GM18519 (cell line): ENCODE data around the gene MYL2.

ENCODE experiments used
- ATAC-seq: cut with Tn5 transposase; IDR thresholded peaks from one replicate; pipeline ENCODE4 v1.9.1; 2021; ENCODE audit warnings: mild to moderate bottlenecking, moderate library complexity; ENCODE audit not compliant: unreplicated experiment, low FRiP score

MYL2 gene

DNA sequence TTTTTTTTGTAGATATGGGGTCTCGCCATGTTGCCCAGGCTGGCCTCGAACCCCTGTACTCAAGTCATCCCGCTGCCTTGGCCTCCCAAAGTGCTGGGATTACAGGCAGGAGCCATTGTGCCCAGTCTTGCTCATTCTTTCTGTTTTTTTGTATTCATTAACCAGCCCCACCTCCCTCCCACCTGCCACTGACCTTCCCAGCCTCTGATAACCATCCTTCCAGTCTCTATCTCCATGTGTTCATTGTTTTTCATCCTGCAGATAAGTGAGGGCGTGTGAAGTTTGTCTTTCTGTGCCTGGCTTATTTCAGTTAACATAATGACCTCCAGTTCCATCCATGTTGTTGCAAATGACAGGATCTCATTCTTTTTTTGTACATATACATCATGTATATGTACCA is 19.0 kb downstream of the MYL2 start:
- ATAC-seq: no peak

DNA sequence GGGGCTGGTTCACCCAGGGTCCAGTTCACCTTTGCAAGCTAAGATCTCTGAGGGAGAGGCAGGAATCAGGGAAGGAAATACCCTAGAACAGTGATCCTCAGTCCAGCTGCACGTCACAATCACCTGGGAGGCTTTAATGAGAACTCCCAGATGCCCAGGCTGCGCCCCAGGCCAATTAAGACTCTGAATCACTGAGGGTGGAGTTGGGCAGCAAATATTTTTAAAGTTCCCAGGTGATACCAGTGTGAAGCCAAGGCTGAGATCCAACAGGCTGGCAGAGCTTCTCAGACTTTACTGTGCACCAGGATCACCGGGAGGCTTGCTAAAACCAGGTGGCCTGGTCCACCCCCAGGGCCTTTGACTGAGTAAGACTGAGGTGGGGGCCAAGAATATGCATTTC is 23.8 kb downstream of the MYL2 start:
- no peak for ATAC-seq

DNA sequence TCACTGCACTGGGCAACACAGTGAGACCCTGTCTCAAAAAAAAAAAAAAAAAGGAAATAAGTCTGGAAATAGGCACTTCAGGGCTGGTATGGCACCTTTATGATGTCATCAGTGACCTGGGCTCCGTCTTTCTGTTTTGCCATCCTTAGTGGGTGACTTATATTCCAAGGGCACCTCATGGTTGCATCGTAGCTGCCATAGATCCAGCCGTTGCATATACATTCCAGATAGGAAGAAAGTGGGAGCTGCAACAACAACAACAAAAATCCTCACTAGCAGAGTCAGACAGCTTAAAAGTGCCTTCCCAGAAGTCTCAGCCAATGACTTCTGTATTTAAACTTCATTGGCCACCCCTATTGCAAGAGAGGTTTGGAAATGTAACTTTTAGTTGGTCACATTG is 26.4 kb downstream of the MYL2 start:
- ATAC-seq: no peak

DNA sequence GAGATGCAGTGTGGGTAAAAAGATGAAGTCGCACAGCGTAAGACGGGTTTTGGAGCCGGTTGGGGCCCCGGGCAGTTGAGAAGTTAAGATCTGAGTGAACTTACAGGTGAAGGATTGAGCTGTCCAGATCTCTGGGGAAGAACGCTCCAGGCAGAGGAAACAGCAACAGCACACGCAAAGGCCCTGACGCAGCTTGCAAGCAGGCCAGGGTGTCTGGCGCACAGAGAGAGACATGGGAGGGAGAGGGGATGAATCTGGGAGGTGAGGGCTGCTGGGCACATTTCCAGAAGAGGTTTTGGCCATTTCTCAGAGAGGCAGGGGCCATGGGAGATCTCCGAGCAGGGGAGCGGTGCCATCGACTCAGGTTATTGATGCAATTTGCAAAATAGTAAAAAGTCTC is 31.0 kb downstream of the MYL2 start:
- no peak for ATAC-seq

DNA sequence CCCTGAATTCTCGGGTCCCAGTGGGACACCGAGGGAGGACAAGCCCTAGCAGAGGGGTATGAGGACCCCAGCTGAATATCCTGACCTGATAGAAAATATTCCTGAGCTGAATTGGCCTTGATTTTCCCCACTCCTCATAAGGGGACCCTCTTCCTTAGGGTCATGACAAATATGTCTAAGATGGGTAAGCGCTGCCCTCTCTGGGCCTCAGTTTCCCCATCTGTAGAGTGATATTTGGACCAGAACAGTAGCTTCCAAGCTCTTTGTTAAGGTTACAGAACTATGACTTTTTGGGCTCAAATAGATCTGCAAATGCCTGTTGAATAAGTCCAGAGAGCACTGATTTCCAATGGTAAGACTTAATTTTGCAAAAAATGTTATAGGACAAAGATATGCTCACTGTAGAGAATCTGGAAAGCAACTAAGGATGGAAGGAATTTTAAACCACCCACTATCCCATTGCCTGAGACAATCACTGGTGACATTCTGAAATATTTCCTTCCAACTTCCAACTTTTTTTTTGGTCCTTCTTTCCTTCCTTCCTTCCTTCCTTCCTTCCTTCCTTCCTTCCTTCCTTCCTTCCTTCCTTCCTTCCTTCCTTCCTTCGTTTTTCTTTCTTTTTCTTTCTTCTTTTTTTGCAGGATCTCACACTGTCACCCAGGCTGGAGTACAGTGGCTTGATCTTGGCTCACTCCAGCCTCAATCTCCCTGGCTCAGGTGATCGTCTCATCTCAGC is 32.0 kb downstream of the MYL2 start:
- ATAC-seq: no peak

DNA sequence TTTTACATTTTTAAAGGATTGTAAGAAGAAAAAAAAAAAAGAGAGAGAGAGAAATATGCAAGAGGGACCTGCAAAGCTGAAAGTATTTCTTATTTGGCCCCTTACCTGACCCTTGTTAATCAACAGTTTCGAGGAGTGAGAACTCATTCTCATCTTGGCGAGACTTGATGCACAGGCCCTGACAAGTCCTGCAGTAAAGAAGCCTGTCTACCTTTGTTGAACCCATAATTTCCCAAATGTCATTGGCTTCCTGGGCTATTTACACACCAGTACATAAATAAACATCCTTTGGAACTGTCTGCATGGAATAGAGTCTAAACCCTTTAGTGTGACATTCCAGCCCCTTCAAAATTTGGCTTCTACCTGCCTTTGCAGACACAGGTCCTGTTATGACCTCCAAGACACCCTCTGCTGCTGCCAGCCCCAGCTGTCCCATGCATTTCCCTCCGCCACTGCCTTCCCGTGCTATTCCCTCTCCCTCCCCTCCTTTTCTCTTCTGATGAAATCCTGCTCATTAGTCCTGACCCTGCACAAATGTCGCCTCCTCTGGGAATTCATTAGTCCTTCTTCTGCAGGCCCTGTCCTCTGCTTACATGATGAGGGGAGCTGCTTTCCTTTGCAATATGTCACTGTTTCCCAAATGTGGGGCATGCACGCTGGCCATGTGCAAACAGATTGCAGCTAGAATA is 35.1 kb downstream of the MYL2 start:
- ATAC-seq: no peak

DNA sequence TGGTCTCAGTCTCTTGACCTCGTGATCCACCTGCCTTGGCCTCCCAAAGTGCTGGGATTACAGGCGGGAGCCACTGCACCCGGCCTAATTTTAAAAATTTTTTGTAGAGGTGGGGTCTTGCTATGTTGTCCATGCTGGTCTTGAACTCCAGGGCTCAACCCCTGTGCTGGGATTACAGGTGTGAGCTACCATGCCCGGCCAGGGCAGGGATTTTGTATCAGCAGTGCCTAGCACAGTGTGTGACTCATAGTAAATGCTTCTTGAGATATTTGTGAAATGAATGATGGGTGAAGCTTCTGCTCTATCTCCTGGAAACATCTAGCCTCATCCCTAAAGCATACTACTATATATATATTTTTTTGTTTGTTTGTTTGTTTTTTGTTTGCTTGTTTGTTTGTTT is 37.1 kb downstream of the MYL2 start:
- no peak for ATAC-seq

DNA sequence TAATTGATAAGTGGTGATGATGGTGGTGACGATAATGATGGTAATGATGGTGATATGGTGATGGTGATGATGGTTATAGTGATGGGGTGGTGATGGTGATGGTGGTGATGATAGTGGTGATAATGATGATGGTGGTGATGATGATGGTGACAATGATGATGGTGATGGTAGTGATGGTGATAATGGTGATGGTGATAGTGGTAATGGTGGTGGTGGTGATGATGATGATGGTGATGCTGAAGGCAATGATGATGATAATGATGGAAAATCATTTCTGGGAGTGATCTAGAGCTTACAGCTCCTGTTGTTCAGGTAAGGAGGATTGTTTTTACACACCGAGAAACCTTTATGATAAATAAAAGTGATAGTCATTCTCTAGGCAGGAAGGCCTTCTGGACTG is 39.7 kb downstream of the MYL2 start:
- no peak for ATAC-seq

DNA sequence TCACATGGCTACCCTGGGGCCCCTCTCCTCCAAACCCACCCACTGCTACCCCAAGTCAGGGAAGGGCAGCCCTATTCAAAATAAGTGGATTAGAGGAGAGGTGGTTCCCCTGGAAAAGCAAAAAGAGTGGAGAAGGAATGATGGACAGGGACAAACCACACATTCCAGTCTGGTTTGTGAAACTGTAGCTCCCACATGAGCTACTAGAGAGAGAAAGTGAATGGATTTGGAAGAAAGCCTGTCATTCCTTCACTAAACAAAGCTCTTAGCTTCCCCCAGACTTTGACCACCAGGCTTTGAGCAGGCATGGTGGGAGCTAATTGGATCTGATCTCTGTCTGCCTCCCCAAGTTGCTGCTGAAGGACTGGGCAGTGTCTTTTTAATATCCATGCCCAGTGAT is 45.6 kb downstream of the MYL2 start:
- no peak for ATAC-seq

DNA sequence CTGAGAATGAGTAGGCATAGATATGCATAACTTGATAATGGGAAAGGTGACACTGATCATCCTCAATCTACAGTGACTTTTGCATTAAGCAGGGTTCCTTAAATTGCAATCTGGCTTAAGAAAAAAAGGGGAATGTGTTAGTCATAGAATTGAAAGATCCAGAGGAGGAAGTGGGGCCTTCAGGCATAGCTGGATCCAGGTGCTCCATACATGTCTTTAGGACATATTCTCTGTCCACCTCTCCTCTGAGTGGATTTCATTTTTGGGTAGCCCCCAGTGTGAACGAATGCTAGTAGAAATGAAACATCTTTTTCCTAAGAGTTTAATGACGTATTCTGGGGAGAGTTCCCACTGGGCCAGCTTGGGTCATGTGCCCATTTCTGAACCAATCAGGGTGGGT is 46.0 kb downstream of the MYL2 start:
- ATAC-seq: no peak

DNA sequence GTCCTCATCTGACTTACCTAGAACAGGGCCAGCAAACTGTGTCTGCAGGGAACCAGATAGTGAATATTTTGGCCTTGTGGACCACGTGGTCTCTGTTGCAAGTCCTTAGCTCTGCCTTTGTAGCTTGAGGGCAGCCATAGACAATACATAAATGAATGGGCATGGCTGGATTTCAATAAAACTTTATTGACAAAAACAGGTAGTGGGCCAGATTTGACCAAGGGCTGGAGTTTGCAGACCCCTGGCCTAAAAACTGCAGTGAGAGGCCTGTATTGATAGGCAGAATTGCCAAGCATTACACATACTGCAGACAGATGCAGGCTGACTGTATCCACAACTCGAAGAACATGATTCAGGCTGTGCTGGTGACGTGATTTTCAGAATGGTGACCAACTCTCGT is 48.3 kb downstream of the MYL2 start:
- ATAC-seq: no peak

DNA sequence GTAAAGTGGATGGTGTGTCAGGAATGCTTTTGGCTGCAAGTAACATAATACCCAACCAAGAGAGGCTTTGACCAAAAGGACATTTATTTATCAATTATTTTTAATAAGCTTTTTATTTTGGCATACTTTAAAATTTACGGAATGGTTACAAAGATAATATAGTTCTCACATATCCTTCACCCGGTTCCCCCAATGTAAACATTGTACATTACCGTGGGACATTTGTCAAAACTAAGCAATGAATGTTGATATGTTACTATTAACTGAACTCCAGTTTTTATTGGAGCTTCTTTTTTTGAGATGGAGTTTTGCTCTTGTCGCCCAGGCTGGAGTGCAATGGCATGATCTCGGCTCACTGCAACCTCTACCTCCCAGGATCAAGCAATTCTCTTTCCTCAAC is 50.6 kb downstream of the MYL2 start:
- ATAC-seq: no peak

DNA sequence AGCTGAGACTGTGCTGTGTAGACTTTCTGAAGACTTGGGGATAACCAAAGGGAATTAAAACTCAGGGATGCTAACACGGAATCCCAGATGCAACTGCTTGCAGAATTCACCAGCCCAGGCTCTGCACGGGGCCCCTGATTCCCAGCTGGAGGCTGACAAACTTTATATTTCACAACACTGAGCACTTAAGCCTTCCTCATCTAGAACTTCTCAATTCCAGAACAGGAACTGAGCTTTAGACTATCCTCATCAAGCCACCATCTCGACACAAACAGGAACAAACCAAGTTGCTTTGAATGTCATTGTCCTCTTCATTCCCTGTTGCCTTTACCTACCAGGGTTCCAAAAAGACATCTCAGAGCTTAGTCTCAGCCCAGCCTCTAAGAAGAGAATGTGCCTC is 51.4 kb downstream of the MYL2 start:
- no peak for ATAC-seq

DNA sequence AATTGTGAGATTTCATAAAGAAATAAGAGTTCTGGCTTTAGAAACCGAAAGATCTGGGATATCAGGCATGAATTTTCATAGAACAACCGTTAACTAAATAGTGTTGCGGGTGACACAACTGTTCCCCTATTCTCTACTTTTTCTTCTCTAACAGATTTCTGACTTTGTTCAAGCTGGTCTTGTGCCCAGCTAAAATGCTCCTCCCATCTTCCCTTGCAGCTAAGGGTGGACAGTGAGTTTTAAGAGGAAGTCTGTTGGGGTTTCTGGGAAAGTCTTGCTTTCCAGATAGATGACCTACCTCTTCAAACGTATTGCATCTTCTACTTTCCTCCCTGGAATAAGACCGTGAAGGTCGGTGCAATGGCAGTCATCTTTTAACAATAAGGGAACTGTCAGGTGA is 54.9 kb downstream of the MYL2 start:
- no peak for ATAC-seq

DNA sequence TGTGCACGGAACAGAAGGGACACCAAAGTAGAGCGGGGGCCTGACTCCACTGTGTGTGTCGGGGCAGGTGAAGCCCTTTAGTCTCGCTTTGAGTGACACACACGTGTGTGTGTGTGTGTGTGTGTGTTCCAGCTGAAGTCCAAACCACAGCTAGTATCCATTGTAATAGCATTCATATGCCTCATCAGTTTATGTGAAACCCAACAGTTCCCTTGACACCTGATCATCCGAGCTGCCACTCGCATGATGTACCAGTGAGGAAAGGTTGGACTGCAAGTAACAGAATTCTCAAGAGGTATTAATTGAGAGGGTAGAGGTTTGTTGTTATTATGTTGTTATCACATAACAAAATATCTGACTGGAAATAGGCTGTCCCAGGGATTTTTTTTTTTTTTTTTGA is 57.2 kb downstream of the MYL2 start:
- ATAC-seq: no peak

DNA sequence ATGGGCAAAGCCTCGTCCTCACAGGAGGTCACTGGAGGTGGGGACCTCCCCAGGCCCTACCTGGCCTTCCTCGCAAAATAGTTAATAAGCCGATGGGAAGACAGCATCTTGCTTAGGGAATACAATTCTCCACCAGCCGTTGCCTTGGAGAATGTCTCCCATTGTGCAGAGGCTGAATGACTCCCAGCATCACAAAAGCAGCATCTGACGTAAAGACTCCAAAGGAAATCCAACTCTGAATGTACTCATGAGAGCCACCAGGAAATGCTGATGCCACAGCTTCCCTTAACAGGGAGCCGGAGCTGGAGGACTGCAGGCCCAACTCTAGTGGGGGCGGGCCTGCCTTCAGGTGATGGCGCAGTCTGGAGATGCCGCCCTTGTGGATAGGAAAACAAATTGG is 58.0 kb downstream of the MYL2 start:
- ATAC-seq: no peak

DNA sequence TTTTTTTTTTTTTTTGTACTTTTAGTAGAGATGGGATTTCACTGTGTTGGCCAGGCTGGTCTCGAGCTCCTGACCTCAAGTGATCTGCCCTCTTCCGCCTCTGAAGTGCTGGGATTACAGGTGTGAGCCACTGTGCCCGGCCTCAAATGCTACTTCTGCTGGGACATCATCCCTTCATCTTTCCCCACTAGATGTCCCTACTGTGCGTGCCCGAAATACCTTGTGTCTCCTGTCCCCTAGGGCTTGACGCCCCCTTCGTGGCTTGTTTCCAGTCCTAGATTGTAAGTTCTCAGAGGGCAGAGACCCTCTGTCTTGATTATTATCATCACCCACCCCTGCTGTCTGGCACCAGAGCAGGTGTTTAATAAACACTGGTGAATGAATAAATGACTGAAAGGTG is 58.6 kb downstream of the MYL2 start:
- no peak for ATAC-seq
